Thyroid gland (tissue), 4 donors: ENCODE measurements around the gene TBK1. TPM values are rescaled to one million over a fixed set of nuclear protein-coding genes. Genes with fewer than 3 reads are reported as not detected.

ENCODE experiments used
- DNase-seq, 2 donors: peaks; one replicate each; pipeline ENCODE4 v3.0.0-alpha.2; 2019
- H3K27ac ChIP-seq, 3 donors: fragments of 200-600 bp; sonication (generic); 1 replicate in 2 of 3; 2 replicates in 1 of 3; pipeline ENCODE4 v1.5.1; 2016 to 2019; ENCODE audit warnings: mild to moderate bottlenecking in 1 of 3, moderate library complexity in 1 of 3
- H3K27me3 ChIP-seq: fragments of 200-600 bp; sonication (generic); one replicate; pipeline ENCODE4 v1.5.1; 2019
- H3K36me3 ChIP-seq, 2 donors: fragments of 200-600 bp; sonication (generic); one replicate each; pipeline ENCODE4 v1.5.1; 2016 to 2019
- H3K4me1 ChIP-seq, 2 donors: fragments of 200-600 bp; sonication (generic); one replicate each; pipeline ENCODE4 v1.5.1; 2017 to 2019
- H3K4me3 ChIP-seq, 3 donors: fragments of 200-600 bp; sonication (generic); replicated peaks in 1 of 3; 1 replicate in 2 of 3; 2 replicates in 1 of 3; pipeline ENCODE4 v1.5.1; 2016; ENCODE audit warnings: mild to moderate bottlenecking in 1 of 3
- H3K9me3 ChIP-seq: fragments of 200-600 bp; sonication (generic); one replicate; pipeline ENCODE4 v1.5.1; 2017
- CTCF ChIP-seq, 6 experiments: fragments of 200-600 bp in 3 of 6; fragments of 450-650 bp in 3 of 6; sonication (generic) in 3 of 6; IDR thresholded peaks; one replicate each; pipeline ENCODE4 v1.5.1; 2016 to 2019; ENCODE audit warnings: antibody characterized with exemption in 6 of 6, mild to moderate bottlenecking in 2 of 6, inconsistent platforms in 1 of 6, moderate library complexity in 1 of 6
- POLR2A ChIP-seq, 2 donors: fragments of 450-650 bp; IDR thresholded peaks; one replicate each; pipeline ENCODE4 v1.6.1; 2017; ENCODE audit warnings: antibody characterized with exemption in 2 of 2, mild to moderate bottlenecking in 2 of 2, moderate library complexity in 1 of 2
- WGBS, 2 donors: methylation state at CpG; one replicate each; pipeline ENCODE4 v1.1.5; 2017; 5-methylcytosine and 5-hydroxymethylcytosine counted together
- intact Hi-C: fragments of 100-400 bp; cut with DNase I; formaldehyde crosslinking; loops from one replicate; pipeline ENCODE4 v1.15.1; 2023
- total RNA-seq, 4 donors: library from RNA; depleted of rRNA; stranded (reverse); fragments of >200 nt; gene quantifications; one replicate each; pipeline ENCODE4 v1.2.3, GENCODE V29; 2016

TBK1 gene
- total RNA-seq, 4 donors from 2014 or later, result 27.7 to 42.1 (median 33.4) TPM

GRCh38 chr12:64419696-64420095, 32.2 kb upstream of the TBK1 start:
- Histone ChIP-seq H3K4me3 (no peak overlapping the region), H3K27ac (no peak overlapping the region), H3K9me3 (no peaks in the 10 kb centered on the region), H3K27me3 (no peaks in the 10 kb centered on the region), H3K4me1 (no peaks in the 10 kb centered on the region), H3K36me3 (peaks cover 72 to 76% of the 10 kb centered on the region in 2 donors)
- TF ChIP-seq CTCF (IDR thresholded peaks at IDR 0.05), result no peak
- no peak for TF ChIP-seq POLR2A (IDR thresholded peaks at IDR 0.05)
- 84 to 87% methylated on average over 3 of the region's 3 CpGs for WGBS, 2 donors
- intact Hi-C loops, result loop anchor here (10.0 kb wide), 1 partner anchor 65 kb away; no protein-coding TSS in a partner anchor
- no peak for DNase-seq

GRCh38 chr12:64427988-64428387, 23.9 kb upstream of the TBK1 start:
- no peaks in the 10 kb centered on the region for H3K27me3 ChIP-seq
- no peaks in the 10 kb centered on the region for H3K4me1 ChIP-seq
- no peak overlapping the region for H3K27ac ChIP-seq
- H3K9me3 ChIP-seq, result no peaks in the 10 kb centered on the region
- H3K36me3 ChIP-seq, result peaks cover 74 to 86% of the 10 kb centered on the region in 2 donors
- 55 to 63% methylated on average over 1 of the region's 1 CpG for WGBS, 2 donors
- intact Hi-C loops, result loop anchor here (10.0 kb wide), 1 partner anchor 57 kb away; no protein-coding TSS in a partner anchor
- no peak for DNase-seq
- TF ChIP-seq POLR2A (IDR thresholded peaks at IDR 0.05) (no peak), CTCF (IDR thresholded peaks at IDR 0.05) (no peak)
- H3K4me3 ChIP-seq, result no peak overlapping the region

- Histone ChIP-seq H3K27me3 (no peaks in the 10 kb centered on the region), H3K9me3 (no peaks in the 10 kb centered on the region), H3K36me3 (peaks cover 82 to 86% of the 10 kb centered on the region in 2 donors), H3K27ac (no peak overlapping the region), H3K4me1 (no peaks in the 10 kb centered on the region), H3K4me3 (no peak overlapping the region)
- intact Hi-C loops, result loop anchor here (10.0 kb wide), 1 partner anchor 56 kb away; no protein-coding TSS in a partner anchor
- TF ChIP-seq POLR2A (IDR thresholded peaks at IDR 0.05) (no peak), CTCF (IDR thresholded peaks at IDR 0.05) (no peak)
- DNase-seq, result no peak
- 91 to 94% methylated on average over 4 of the region's 4 CpGs for WGBS, 2 donors
These were observed 23.0 kb upstream of the TBK1 start for GRCh38 chr12:64428956-64429355.

GRCh38 chr12:64430886-64431285, 21.0 kb upstream of the TBK1 start:
- H3K4me1 ChIP-seq, result no peaks in the 10 kb centered on the region
- no peaks in the 10 kb centered on the region for H3K27me3 ChIP-seq
- intact Hi-C loops, result no loop called here
- H3K9me3 ChIP-seq, result no peaks in the 10 kb centered on the region
- no peak for DNase-seq
- TF ChIP-seq CTCF (IDR thresholded peaks at IDR 0.05) (no peak), POLR2A (IDR thresholded peaks at IDR 0.05) (no peak)
- no peak overlapping the region for H3K4me3 ChIP-seq
- H3K27ac ChIP-seq, result no peak overlapping the region
- WGBS, 2 donors, result 86 to 87% methylated on average over 2 of the region's 2 CpGs
- H3K36me3 ChIP-seq, result peaks cover 77 to 88% of the 10 kb centered on the region in 2 donors

- no peak overlapping the region for H3K4me3 ChIP-seq
- H3K36me3 ChIP-seq, result peaks cover 83 to 89% of the 10 kb centered on the region in 2 donors
- H3K9me3 ChIP-seq, result no peaks in the 10 kb centered on the region
- DNase-seq, result no peak
- intact Hi-C loops, result no loop called here
- no peak overlapping the region for H3K27ac ChIP-seq
- TF ChIP-seq CTCF (IDR thresholded peaks at IDR 0.05) (no peak), POLR2A (IDR thresholded peaks at IDR 0.05) (no peak)
- no peaks in the 10 kb centered on the region for H3K27me3 ChIP-seq
- no peaks in the 10 kb centered on the region for H3K4me1 ChIP-seq
- 94 to 96% methylated on average over 4 of the region's 4 CpGs for WGBS, 2 donors
These were observed 20.1 kb upstream of the TBK1 start for GRCh38 chr12:64431791-64432190.
